ENCODE results near the gene RIN1. TPM values are rescaled to one million over a fixed set of nuclear protein-coding genes. Genes with fewer than 3 reads are reported as not detected.

Gene RIN1
- polyA plus RNA-seq, 2 donors: 18.1 to 27.3 TPM

DNA sequence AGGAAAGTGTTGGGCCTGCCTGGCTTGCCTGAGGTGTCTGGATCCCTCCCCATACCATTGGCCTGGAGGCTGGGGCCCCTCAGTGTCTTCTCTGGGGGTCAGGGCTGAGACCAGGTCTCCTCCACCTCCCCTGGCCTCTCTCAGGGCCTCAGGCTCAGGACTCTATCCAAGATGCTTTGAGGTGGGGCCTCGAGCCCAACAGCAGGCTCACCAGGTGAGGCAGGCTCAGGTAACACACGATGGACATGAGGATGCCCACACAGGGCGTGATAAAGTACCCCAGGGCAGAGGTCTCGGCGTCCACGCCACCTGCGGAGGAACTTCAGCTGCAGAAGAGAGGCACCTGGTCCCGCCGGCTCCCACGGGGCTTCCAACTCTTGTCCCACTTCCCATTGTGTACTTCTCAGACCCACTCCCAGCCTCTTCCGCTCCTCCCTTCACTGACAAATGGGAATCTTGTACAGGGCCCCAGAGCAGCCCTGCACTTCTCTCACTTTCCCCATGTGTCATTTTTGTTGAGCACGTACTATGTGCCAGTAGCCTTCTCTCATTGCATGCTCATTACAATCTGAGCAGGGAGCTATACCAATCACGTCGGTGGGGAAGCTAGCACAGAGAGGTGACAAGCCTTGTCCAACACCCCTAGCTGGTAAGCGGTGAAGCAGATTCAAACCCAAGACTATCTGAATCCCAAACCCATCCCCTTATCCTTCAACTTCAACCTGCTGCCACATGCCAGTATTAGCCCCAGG is 31.5 kb upstream of the RIN1 start:
- 83 to 91% methylated on average over 15 of the region's 15 CpGs for WGBS, 2 donors
- no peaks in the 10 kb centered on the region for H3K27me3 ChIP-seq (ENCODE audit: control insufficient read depth in 1 of 2, insufficient read depth in 2 of 2, low read length in 2 of 2)
- no peak overlapping the region for H3K27ac ChIP-seq (ENCODE audit: low read depth in 2 of 2, low read length in 1 of 2)
- no peaks in the 10 kb centered on the region for H3K9me3 ChIP-seq (ENCODE audit: control insufficient read depth in 2 of 2, insufficient read depth in 1 of 2, low read depth in 1 of 2, low read length in 1 of 2)
- H3K4me1 ChIP-seq (ENCODE audit: control insufficient read depth in 2 of 2, insufficient read depth in 2 of 2, low read length in 1 of 2): peaks cover 3 to 7% of the 10 kb centered on the region in 2 donors
- H3K36me3 ChIP-seq (ENCODE audit: control insufficient read depth in 2 of 2, insufficient read depth in 2 of 2, low read length in 1 of 2): peaks cover 0 to 15% of the 10 kb centered on the region in 2 donors
- H3K4me3 ChIP-seq (ENCODE audit: low read depth in 1 of 2, low read length in 2 of 2): no peak overlapping the region

GRCh38 chr11:66366844-66367477 is 30.7 kb upstream of the RIN1 start:
- Histone ChIP-seq H3K27me3 (ENCODE audit: control insufficient read depth in 1 of 2, insufficient read depth in 2 of 2, low read length in 2 of 2) (no peaks in the 10 kb centered on the region), H3K27ac (ENCODE audit: low read depth in 2 of 2, low read length in 1 of 2) (no peak overlapping the region), H3K9me3 (ENCODE audit: control insufficient read depth in 2 of 2, insufficient read depth in 1 of 2, low read depth in 1 of 2, low read length in 1 of 2) (no peaks in the 10 kb centered on the region), H3K4me1 (ENCODE audit: control insufficient read depth in 2 of 2, insufficient read depth in 2 of 2, low read length in 1 of 2) (peaks cover 4 to 7% of the 10 kb centered on the region in 2 donors), H3K4me3 (ENCODE audit: low read depth in 1 of 2, low read length in 2 of 2) (no peak overlapping the region), H3K36me3 (ENCODE audit: control insufficient read depth in 2 of 2, insufficient read depth in 2 of 2, low read length in 1 of 2) (peaks cover 0 to 15% of the 10 kb centered on the region in 2 donors)
- WGBS, 2 donors: 93% methylated on average over 8 of the region's 8 CpGs

DNA sequence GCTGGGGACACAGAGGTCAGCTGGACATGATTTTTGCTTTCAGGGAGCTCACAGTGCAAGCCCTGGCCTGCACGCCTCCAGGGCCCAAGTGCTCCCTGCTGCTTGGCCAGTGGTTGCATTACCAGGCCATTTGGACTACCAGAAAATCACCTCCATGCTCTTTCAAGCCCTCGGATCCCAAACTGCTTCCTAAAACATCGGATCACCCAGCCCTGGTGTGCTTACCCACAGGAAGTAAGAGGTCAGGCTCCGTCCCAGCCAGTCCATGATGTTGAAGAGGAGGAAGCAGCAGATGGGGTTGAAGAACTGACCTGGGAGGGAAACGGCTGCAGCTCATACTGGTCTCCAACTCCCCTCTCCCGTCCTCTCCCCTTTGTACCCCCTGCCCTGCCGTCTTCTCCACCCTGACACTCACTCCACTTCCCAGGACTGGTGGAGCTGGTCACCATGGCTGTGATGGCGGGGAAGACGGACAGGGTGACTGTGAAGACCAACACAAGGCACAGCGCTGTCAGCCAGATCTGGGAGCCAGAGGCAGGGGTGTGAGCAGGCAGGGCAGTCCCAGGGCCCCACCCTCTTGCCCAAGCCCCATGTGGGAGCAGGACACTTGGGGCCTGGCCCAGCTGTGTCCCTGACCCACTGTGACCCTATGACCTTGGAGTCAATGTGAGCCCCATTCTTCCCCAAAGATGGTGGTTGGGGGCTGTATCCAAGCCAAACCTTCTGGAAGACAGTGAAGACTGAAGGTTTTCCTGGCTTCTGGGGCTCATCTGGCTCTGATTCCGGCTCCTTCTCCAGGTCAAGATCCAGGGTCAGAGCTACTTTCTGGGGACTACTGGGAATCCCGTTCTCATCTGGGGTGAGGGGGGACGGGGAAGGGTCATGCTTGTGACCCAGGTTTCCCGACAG is 29.7 kb upstream of the RIN1 start:
- no peaks in the 10 kb centered on the region for H3K27me3 ChIP-seq (ENCODE audit: control insufficient read depth in 1 of 2, insufficient read depth in 2 of 2, low read length in 2 of 2)
- H3K4me1 ChIP-seq (ENCODE audit: control insufficient read depth in 2 of 2, insufficient read depth in 2 of 2, low read length in 1 of 2): peaks cover 4 to 7% of the 10 kb centered on the region in 2 donors
- WGBS, 2 donors: 79 to 81% methylated on average over 14 of the region's 14 CpGs
- H3K27ac ChIP-seq (ENCODE audit: low read depth in 2 of 2, low read length in 1 of 2): no peak overlapping the region
- H3K36me3 ChIP-seq (ENCODE audit: control insufficient read depth in 2 of 2, insufficient read depth in 2 of 2, low read length in 1 of 2): peaks cover 0 to 15% of the 10 kb centered on the region in 2 donors
- no peaks in the 10 kb centered on the region for H3K9me3 ChIP-seq (ENCODE audit: control insufficient read depth in 2 of 2, insufficient read depth in 1 of 2, low read depth in 1 of 2, low read length in 1 of 2)
- no peak overlapping the region for H3K4me3 ChIP-seq (ENCODE audit: low read depth in 1 of 2, low read length in 2 of 2)

- no peaks in the 10 kb centered on the region for H3K27me3 ChIP-seq (ENCODE audit: control insufficient read depth in 1 of 2, insufficient read depth in 2 of 2, low read length in 2 of 2)
- 97% methylated on average over 6 of the region's 6 CpGs for WGBS, 2 donors
- H3K4me1 ChIP-seq (ENCODE audit: control insufficient read depth in 2 of 2, insufficient read depth in 2 of 2, low read length in 1 of 2): peaks cover 4 to 7% of the 10 kb centered on the region in 2 donors
- H3K9me3 ChIP-seq (ENCODE audit: control insufficient read depth in 2 of 2, insufficient read depth in 1 of 2, low read depth in 1 of 2, low read length in 1 of 2): no peaks in the 10 kb centered on the region
- no peak overlapping the region for H3K4me3 ChIP-seq (ENCODE audit: low read depth in 1 of 2, low read length in 2 of 2)
- no peak overlapping the region for H3K27ac ChIP-seq (ENCODE audit: low read depth in 2 of 2, low read length in 1 of 2)
- peaks cover 0 to 17% of the 10 kb centered on the region in 2 donors for H3K36me3 ChIP-seq (ENCODE audit: control insufficient read depth in 2 of 2, insufficient read depth in 2 of 2, low read length in 1 of 2)
Measured at GRCh38 chr11:66365166-66365565, 28.9 kb upstream of the RIN1 start.

GRCh38 chr11:66363805-66364535 is 27.7 kb upstream of the RIN1 start:
- Histone ChIP-seq H3K9me3 (ENCODE audit: control insufficient read depth in 2 of 2, insufficient read depth in 1 of 2, low read depth in 1 of 2, low read length in 1 of 2) (no peaks in the 10 kb centered on the region), H3K4me1 (ENCODE audit: control insufficient read depth in 2 of 2, insufficient read depth in 2 of 2, low read length in 1 of 2) (peaks cover 3 to 4% of the 10 kb centered on the region in 2 donors), H3K4me3 (ENCODE audit: low read depth in 1 of 2, low read length in 2 of 2) (no peak overlapping the region), H3K27me3 (ENCODE audit: control insufficient read depth in 1 of 2, insufficient read depth in 2 of 2, low read length in 2 of 2) (no peaks in the 10 kb centered on the region), H3K27ac (ENCODE audit: low read depth in 2 of 2, low read length in 1 of 2) (no peak overlapping the region), H3K36me3 (ENCODE audit: control insufficient read depth in 2 of 2, insufficient read depth in 2 of 2, low read length in 1 of 2) (peaks cover 0 to 17% of the 10 kb centered on the region in 2 donors)
- WGBS, 2 donors: 75 to 82% methylated on average over 15 of the region's 15 CpGs

DNA sequence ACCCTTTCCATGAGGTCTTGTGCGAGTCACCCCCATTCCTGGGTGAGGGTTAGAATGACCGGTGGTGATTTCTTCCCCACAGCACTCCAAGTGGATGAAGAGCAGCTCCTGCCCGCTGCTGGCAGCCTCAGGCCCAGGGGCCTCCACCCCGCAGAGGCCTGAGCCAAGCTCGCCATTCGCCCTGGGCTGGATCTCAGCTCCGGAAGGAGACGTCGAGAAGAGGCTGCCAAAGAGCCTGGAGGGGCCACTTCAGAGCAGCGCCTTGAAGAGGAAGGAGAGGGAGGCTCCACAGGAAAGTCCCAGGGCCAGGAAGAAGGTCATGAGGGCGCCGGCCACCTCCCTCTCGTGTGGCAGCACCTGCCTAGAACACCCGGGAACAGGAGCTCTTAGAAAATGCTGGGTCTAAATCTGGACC is 27.0 kb upstream of the RIN1 start:
- H3K27me3 ChIP-seq (ENCODE audit: control insufficient read depth in 1 of 2, insufficient read depth in 2 of 2, low read length in 2 of 2): no peaks in the 10 kb centered on the region
- H3K27ac ChIP-seq (ENCODE audit: low read depth in 2 of 2, low read length in 1 of 2): no peak overlapping the region
- H3K4me1 ChIP-seq (ENCODE audit: control insufficient read depth in 2 of 2, insufficient read depth in 2 of 2, low read length in 1 of 2): peaks cover 3 to 4% of the 10 kb centered on the region in 2 donors
- peaks cover 0 to 12% of the 10 kb centered on the region in 2 donors for H3K36me3 ChIP-seq (ENCODE audit: control insufficient read depth in 2 of 2, insufficient read depth in 2 of 2, low read length in 1 of 2)
- WGBS, 2 donors: 55 to 71% methylated on average over 14 of the region's 14 CpGs
- no peak overlapping the region for H3K4me3 ChIP-seq (ENCODE audit: low read depth in 1 of 2, low read length in 2 of 2)
- no peaks in the 10 kb centered on the region for H3K9me3 ChIP-seq (ENCODE audit: control insufficient read depth in 2 of 2, insufficient read depth in 1 of 2, low read depth in 1 of 2, low read length in 1 of 2)

- peaks cover 0 to 12% of the 10 kb centered on the region in 2 donors for H3K36me3 ChIP-seq (ENCODE audit: control insufficient read depth in 2 of 2, insufficient read depth in 2 of 2, low read length in 1 of 2)
- no peak overlapping the region for H3K4me3 ChIP-seq (ENCODE audit: low read depth in 1 of 2, low read length in 2 of 2)
- no peak overlapping the region for H3K27ac ChIP-seq (ENCODE audit: low read depth in 2 of 2, low read length in 1 of 2)
- WGBS, 2 donors: 81 to 84% methylated on average over 9 of the region's 9 CpGs
- H3K4me1 ChIP-seq (ENCODE audit: control insufficient read depth in 2 of 2, insufficient read depth in 2 of 2, low read length in 1 of 2): peaks cover 3 to 4% of the 10 kb centered on the region in 2 donors
- no peaks in the 10 kb centered on the region for H3K9me3 ChIP-seq (ENCODE audit: control insufficient read depth in 2 of 2, insufficient read depth in 1 of 2, low read depth in 1 of 2, low read length in 1 of 2)
- H3K27me3 ChIP-seq (ENCODE audit: control insufficient read depth in 1 of 2, insufficient read depth in 2 of 2, low read length in 2 of 2): no peaks in the 10 kb centered on the region
Measured at GRCh38 chr11:66362481-66363147, 26.4 kb upstream of the RIN1 start.

DNA sequence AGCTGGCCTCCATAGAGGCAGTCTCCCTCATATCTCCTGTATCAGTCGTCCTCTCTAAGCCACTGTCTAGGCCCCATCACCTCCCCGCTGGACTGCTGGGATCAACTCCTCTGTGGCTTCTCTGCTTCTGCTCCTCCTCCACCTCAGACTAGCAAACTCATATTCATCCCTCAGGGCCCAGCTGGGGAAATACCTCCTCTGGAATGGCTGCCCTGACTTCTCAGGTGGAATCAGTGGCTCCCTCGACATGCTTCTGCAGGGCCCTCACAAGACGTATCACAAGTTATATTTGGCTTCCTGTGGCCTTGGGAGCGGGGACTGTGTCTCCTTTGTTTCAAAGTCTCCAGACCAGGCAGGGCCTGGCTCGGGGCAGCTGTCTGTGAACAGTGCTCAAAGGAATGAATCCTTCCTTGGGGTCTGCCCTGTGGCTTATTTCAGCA is 25.3 kb upstream of the RIN1 start:
- Histone ChIP-seq H3K9me3 (ENCODE audit: control insufficient read depth in 2 of 2, insufficient read depth in 1 of 2, low read depth in 1 of 2, low read length in 1 of 2) (no peaks in the 10 kb centered on the region), H3K27ac (ENCODE audit: low read depth in 2 of 2, low read length in 1 of 2) (no peak overlapping the region), H3K36me3 (ENCODE audit: control insufficient read depth in 2 of 2, insufficient read depth in 2 of 2, low read length in 1 of 2) (peaks cover 0 to 7% of the 10 kb centered on the region in 2 donors), H3K4me1 (ENCODE audit: control insufficient read depth in 2 of 2, insufficient read depth in 2 of 2, low read length in 1 of 2) (peaks cover 3 to 4% of the 10 kb centered on the region in 2 donors), H3K27me3 (ENCODE audit: control insufficient read depth in 1 of 2, insufficient read depth in 2 of 2, low read length in 2 of 2) (no peaks in the 10 kb centered on the region), H3K4me3 (ENCODE audit: low read depth in 1 of 2, low read length in 2 of 2) (no peak overlapping the region)
- 72 to 78% methylated on average over 6 of the region's 6 CpGs for WGBS, 2 donors
